Eye (tissue), 1 donor: ENCODE results near the gene PKHD1.

Experiments
- DNase-seq: peaks from one replicate; pipeline ENCODE4 v3.0.0-alpha.2; 2015

The PKHD1 gene

GRCh38 chr6:51765230-51765629 is 322.2 kb downstream of the PKHD1 start:
- DNase-seq = no peak

- peak; percentile 36 for DNase-seq
Measured at GRCh38 chr6:51753635-51754034, 333.8 kb downstream of the PKHD1 start.

GRCh38 chr6:51743999-51744398 is 343.4 kb downstream of the PKHD1 start:
- DNase-seq = no peak

GRCh38 chr6:51740658-51741057 is 346.8 kb downstream of the PKHD1 start:
- no peak for DNase-seq

GRCh38 chr6:51738614-51739013 is 348.8 kb downstream of the PKHD1 start:
- no peak for DNase-seq

GRCh38 chr6:51737580-51738360 is 349.6 kb downstream of the PKHD1 start:
- no peak for DNase-seq

- no peak for DNase-seq
Measured at GRCh38 chr6:51725155-51725554, 362.3 kb downstream of the PKHD1 start.

- no peak for DNase-seq
Measured at GRCh38 chr6:51720327-51720726, 367.1 kb downstream of the PKHD1 start.

GRCh38 chr6:51719297-51719696 is 368.1 kb downstream of the PKHD1 start:
- no peak for DNase-seq

GRCh38 chr6:51718533-51718932 is 368.9 kb downstream of the PKHD1 start:
- no peak for DNase-seq

- no peak for DNase-seq
Measured at GRCh38 chr6:51717477-51717876, 369.9 kb downstream of the PKHD1 start.

- peak; percentile 6 for DNase-seq
Measured at GRCh38 chr6:51711876-51712275, 375.5 kb downstream of the PKHD1 start.

GRCh38 chr6:51706086-51706485 is 381.3 kb downstream of the PKHD1 start:
- DNase-seq = no peak

GRCh38 chr6:51704932-51705540 is 382.4 kb downstream of the PKHD1 start:
- no peak for DNase-seq

- DNase-seq = no peak
Measured at GRCh38 chr6:51702851-51703250, 384.6 kb downstream of the PKHD1 start.

GRCh38 chr6:51684603-51685002 is 402.8 kb downstream of the PKHD1 start:
- DNase-seq = no peak

GRCh38 chr6:51684038-51684437 is 403.4 kb downstream of the PKHD1 start:
- no peak for DNase-seq

- peak; percentile 18 for DNase-seq
Measured at GRCh38 chr6:51678905-51679620, 408.4 kb downstream of the PKHD1 start.

GRCh38 chr6:51678274-51678673 is 409.1 kb downstream of the PKHD1 start:
- no peak for DNase-seq

GRCh38 chr6:51675922-51676275 is 411.5 kb downstream of the PKHD1 start:
- no peak for DNase-seq

GRCh38 chr6:51675020-51675921 is 412.1 kb downstream of the PKHD1 start:
- DNase-seq = peak; percentile 65

GRCh38 chr6:51663525-51663924 is 423.9 kb downstream of the PKHD1 start:
- no peak for DNase-seq

- no peak for DNase-seq
Measured at GRCh38 chr6:51660767-51661166, 426.6 kb downstream of the PKHD1 start.
